Activated CD4-positive, alpha-beta T cell treated with anti-CD3 and anti-CD28 coated beads, Interleukin-2, amount 50 U/mL, for 4 hours (primary cell): ENCODE data around the gene USP37.
"Not testable (repeated sequence)": the region's sequence is repeated elsewhere in the genome, so short reads cannot be mapped to it uniquely, and the experiment has no call there.

Experiments used
- DNase-seq, 2 experiments: peaks; one replicate each; pipeline ENCODE4 v3.0.0-alpha.2; 2020

The USP37 gene

GRCh38 chr2:218554225-218554624 is 13.9 kb downstream of the USP37 start:
- not testable (repeated sequence) for DNase-seq

GRCh38 chr2:218547978-218548377 is 20.2 kb downstream of the USP37 start:
- no peak for DNase-seq

- no peak for DNase-seq
Observed at GRCh38 chr2:218547511-218547910, 20.6 kb downstream of the USP37 start.

- DNase-seq = no peak
Observed at GRCh38 chr2:218546012-218546411, 22.1 kb downstream of the USP37 start.

- no peak for DNase-seq
Observed at GRCh38 chr2:218540015-218540414, 28.1 kb downstream of the USP37 start.

- no peak for DNase-seq
Observed at GRCh38 chr2:218536804-218537494, 31.2 kb downstream of the USP37 start.

GRCh38 chr2:218529990-218530389 is 38.2 kb downstream of the USP37 start:
- DNase-seq = no peak

GRCh38 chr2:218528409-218528808 is 39.7 kb downstream of the USP37 start:
- not testable (repeated sequence) for DNase-seq

GRCh38 chr2:218523651-218524050 is 44.5 kb downstream of the USP37 start:
- no peak for DNase-seq

GRCh38 chr2:218518876-218519275 is 49.3 kb downstream of the USP37 start:
- no peak for DNase-seq

- no peak for DNase-seq
Observed at GRCh38 chr2:218517434-218518206, 50.5 kb downstream of the USP37 start.

- no peak for DNase-seq
Observed at GRCh38 chr2:218516614-218517013, 51.5 kb downstream of the USP37 start.

- no peak for DNase-seq
Observed at GRCh38 chr2:218513676-218514075, 54.5 kb downstream of the USP37 start.

GRCh38 chr2:218508299-218508698 is 59.9 kb downstream of the USP37 start:
- DNase-seq = no peak

GRCh38 chr2:218505754-218506371 is 62.3 kb downstream of the USP37 start:
- DNase-seq = no peak

GRCh38 chr2:218501665-218502064 is 66.5 kb downstream of the USP37 start:
- no peak for DNase-seq

GRCh38 chr2:218500501-218501060 is 67.6 kb downstream of the USP37 start:
- DNase-seq = no peak

GRCh38 chr2:218485986-218486667 is 82.0 kb downstream of the USP37 start:
- DNase-seq = no peak

GRCh38 chr2:218482651-218483050 is 85.5 kb downstream of the USP37 start:
- no peak for DNase-seq

GRCh38 chr2:218479595-218479994 is 88.6 kb downstream of the USP37 start:
- no peak for DNase-seq

- no peak for DNase-seq
Observed at GRCh38 chr2:218478544-218478943, 89.6 kb downstream of the USP37 start.

- no peak for DNase-seq
Observed at GRCh38 chr2:218477247-218477646, 90.9 kb downstream of the USP37 start.

GRCh38 chr2:218476676-218477075 is 91.5 kb downstream of the USP37 start:
- DNase-seq = no peak
